ENCODE results near the gene TWIST2.

GRCh38 chr2:238897122-238897880, 49.4 kb downstream of the TWIST2 start:
- TF ChIP-seq EZH2 (IDR thresholded peaks at IDR 0.05; ENCODE audit: borderline replicate concordance, low read depth, low read length, poor library complexity, severe bottlenecking) = no peak
- no peak for TF ChIP-seq CTCF (conservative IDR thresholded peaks at IDR 0.05; ENCODE audit: low read depth, low read length)
